Stimulated activated memory B cell treated with anti-CD40 and anti-IgM and Interleukin-4, amounts not matched to agents 10 μg/mL and 1 μg/mL and 100 μg/mL, for 72 hours (primary cell): ENCODE data around the gene WDR91.
"Not testable (repeated sequence)": the region's sequence is repeated elsewhere in the genome, so short reads cannot be mapped to it uniquely, and the experiment has no call there.

ENCODE experiments used
- ATAC-seq: fragments of 150-1000 bp; cut with Tn5 transposase; 2 replicates; pipeline ENCODE4 v1.10.0; 2021
- H3K27ac Mint-ChIP-seq: one replicate; pipeline ENCODE4 v1.8.0; 2022; ENCODE audit warnings: mild to moderate bottlenecking, mixed read lengths
- H3K27me3 Mint-ChIP-seq: one replicate; pipeline ENCODE4 v1.8.0; 2022; ENCODE audit warnings: mixed read lengths
- H3K36me3 Mint-ChIP-seq: one replicate; pipeline ENCODE4 v1.8.0; 2022; ENCODE audit warnings: mixed read lengths
- H3K4me1 Mint-ChIP-seq: one replicate; pipeline ENCODE4 v1.8.0; 2022; ENCODE audit warnings: mixed read lengths
- H3K4me3 Mint-ChIP-seq: one replicate; pipeline ENCODE4 v1.8.0; 2022; ENCODE audit warnings: mild to moderate bottlenecking, moderate library complexity, mixed read lengths
- H3K9me3 Mint-ChIP-seq: one replicate; pipeline ENCODE4 v1.8.0; 2022; ENCODE audit warnings: mixed read lengths

Gene WDR91

DNA sequence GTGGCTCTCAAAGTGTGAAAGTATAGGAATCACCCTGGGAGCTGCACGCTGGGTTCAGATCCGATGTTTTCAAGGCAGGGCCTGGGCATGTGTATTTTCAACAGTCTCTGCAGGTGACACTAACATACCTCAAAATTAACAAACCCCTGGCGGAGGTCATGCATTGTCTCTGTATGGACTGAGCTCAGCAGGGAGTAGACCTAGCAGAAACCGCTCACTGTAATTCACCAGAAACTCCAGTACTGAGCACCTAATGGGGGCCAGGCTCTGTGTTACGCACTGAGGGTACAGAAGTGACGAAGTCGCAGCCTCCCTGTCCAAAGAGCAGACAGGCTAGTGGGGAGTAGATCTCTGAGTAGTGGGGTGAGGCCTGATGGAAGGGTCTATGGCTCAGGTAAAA is 27.9 kb upstream of the WDR91 start:
- H3K27ac Mint-ChIP-seq = no peak overlapping the region
- no peaks in the 10 kb centered on the region for H3K36me3 Mint-ChIP-seq
- no peak overlapping the region for H3K4me3 Mint-ChIP-seq
- H3K4me1 Mint-ChIP-seq = peaks cover 22% of the 10 kb centered on the region
- ATAC-seq = no peak
- H3K27me3 Mint-ChIP-seq = peaks cover 32% of the 10 kb centered on the region
- H3K9me3 Mint-ChIP-seq = peaks cover 3% of the 10 kb centered on the region

GRCh38 chr7:135238112-135238744 is 26.9 kb upstream of the WDR91 start:
- Mint-ChIP-seq H3K9me3 (peaks cover 3% of the 10 kb centered on the region), H3K27me3 (peaks cover 39% of the 10 kb centered on the region), H3K36me3 (no peaks in the 10 kb centered on the region), H3K27ac (no peak overlapping the region), H3K4me3 (no peak overlapping the region), H3K4me1 (peaks cover 22% of the 10 kb centered on the region)
- ATAC-seq = no peak

GRCh38 chr7:135236727-135237126 is 25.4 kb upstream of the WDR91 start:
- Mint-ChIP-seq H3K27me3 (peaks cover 42% of the 10 kb centered on the region), H3K36me3 (no peaks in the 10 kb centered on the region), H3K27ac (no peak overlapping the region), H3K4me1 (peaks cover 22% of the 10 kb centered on the region), H3K4me3 (no peak overlapping the region), H3K9me3 (peaks cover under 1% of the 10 kb centered on the region)
- ATAC-seq = peak; percentile 65

- Mint-ChIP-seq H3K4me3 (no peak overlapping the region), H3K27me3 (peaks cover 36% of the 10 kb centered on the region), H3K27ac (no peak overlapping the region), H3K9me3 (no peaks in the 10 kb centered on the region), H3K36me3 (no peaks in the 10 kb centered on the region), H3K4me1 (peaks cover 22% of the 10 kb centered on the region)
- no peak for ATAC-seq
Measured at GRCh38 chr7:135235841-135236240, 24.5 kb upstream of the WDR91 start.

DNA sequence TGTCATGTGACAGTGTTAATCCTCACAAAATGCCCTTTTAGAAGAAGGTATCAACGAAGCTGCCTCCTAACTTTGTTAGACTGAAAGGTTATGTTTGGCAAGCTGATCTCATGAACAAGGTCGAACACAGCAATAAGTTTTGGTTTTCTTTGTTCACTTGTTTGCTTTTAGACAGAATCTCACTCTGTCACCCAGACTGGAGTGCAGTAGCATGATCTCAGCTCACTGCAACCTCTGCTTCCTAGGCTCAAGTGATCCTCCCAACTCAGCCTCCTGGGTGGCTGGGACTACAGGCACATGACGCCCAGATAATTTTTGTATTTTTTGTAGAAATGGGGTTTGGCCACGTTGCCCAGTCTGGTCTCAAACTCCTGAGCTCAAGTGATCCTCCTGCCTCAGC is 23.4 kb upstream of the WDR91 start:
- no peak overlapping the region for H3K27ac Mint-ChIP-seq
- H3K4me3 Mint-ChIP-seq = no peak overlapping the region
- no peaks in the 10 kb centered on the region for H3K36me3 Mint-ChIP-seq
- no peaks in the 10 kb centered on the region for H3K9me3 Mint-ChIP-seq
- H3K27me3 Mint-ChIP-seq = peaks cover 33% of the 10 kb centered on the region
- peaks cover 22% of the 10 kb centered on the region for H3K4me1 Mint-ChIP-seq
- no peak for ATAC-seq

- Mint-ChIP-seq H3K27me3 (peaks cover 33% of the 10 kb centered on the region), H3K4me1 (peaks cover 22% of the 10 kb centered on the region)
- not testable (repeated sequence) for H3K9me3 Mint-ChIP-seq, H3K4me3 Mint-ChIP-seq, H3K36me3 Mint-ChIP-seq, ATAC-seq, H3K27ac Mint-ChIP-seq
Measured at GRCh38 chr7:135234095-135234494, 22.8 kb upstream of the WDR91 start.

DNA sequence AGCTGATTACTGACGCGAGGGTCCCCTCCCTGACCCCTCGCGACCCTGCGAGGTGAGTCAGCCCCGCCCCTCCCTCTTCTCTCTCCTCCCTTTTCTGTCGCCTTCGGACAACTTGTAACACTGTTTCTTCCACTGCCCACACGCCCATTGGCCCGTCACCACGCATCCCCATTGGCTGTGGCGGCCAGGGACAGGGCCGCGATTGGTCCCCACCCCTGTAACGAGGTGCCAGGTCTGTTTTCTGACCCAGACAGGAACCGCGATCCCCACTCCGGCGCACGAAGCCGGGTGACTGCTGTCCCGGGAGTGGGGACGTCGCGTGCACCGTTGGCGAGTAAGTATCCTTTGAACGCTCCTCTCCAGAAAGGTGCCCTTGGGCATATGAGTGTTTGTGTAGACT is 22.2 kb upstream of the WDR91 start, which contains the start of gene STRA8:
Gene STRA8 (plus strand): TSS at position 269 of the 400 bp plus-strand sequence. CDS start 6,687 bp downstream, outside the sequence.
- Mint-ChIP-seq H3K27me3 (peaks cover 33% of the 10 kb centered on the region), H3K36me3 (no peaks in the 10 kb centered on the region), H3K27ac (no peak within 1 kb of the TSS), H3K4me1 (peaks cover 20% of the 10 kb centered on the region), H3K4me3 (no peak within 1 kb of the TSS), H3K9me3 (peaks cover 5% of the 10 kb centered on the region)
- ATAC-seq = no peak

DNA sequence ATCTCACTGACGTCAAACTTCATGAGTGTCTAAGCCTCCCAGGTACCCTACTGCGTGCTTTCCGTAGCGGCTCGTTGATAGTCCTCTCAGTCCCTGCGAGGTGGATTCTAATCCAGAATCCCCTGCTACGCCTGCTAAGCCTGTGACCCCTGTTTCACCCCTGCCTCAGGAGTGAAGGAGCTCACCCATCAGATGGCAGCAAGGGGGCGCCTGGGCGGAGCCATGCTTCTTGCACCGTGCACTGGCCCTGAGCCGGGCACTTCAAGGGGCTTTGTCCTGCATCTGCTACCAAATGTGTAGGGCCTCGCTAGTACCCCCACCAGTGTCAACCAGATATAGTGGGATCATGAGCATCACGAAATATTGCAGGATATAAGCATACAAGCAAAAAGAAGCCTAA is 21.4 kb upstream of the WDR91 start:
- Mint-ChIP-seq H3K27me3 (peaks cover 37% of the 10 kb centered on the region), H3K4me1 (peaks cover 16% of the 10 kb centered on the region), H3K9me3 (peaks cover 6% of the 10 kb centered on the region), H3K36me3 (no peaks in the 10 kb centered on the region), H3K4me3 (no peak overlapping the region), H3K27ac (no peak overlapping the region)
- no peak for ATAC-seq

GRCh38 chr7:135232087-135232486 is 20.8 kb upstream of the WDR91 start:
- ATAC-seq = no peak
- peaks cover 11% of the 10 kb centered on the region for H3K4me1 Mint-ChIP-seq
- H3K36me3 Mint-ChIP-seq = no peaks in the 10 kb centered on the region
- no peak overlapping the region for H3K27ac Mint-ChIP-seq
- H3K9me3 Mint-ChIP-seq = peaks cover 6% of the 10 kb centered on the region
- peaks cover 37% of the 10 kb centered on the region for H3K27me3 Mint-ChIP-seq
- no peak overlapping the region for H3K4me3 Mint-ChIP-seq

DNA sequence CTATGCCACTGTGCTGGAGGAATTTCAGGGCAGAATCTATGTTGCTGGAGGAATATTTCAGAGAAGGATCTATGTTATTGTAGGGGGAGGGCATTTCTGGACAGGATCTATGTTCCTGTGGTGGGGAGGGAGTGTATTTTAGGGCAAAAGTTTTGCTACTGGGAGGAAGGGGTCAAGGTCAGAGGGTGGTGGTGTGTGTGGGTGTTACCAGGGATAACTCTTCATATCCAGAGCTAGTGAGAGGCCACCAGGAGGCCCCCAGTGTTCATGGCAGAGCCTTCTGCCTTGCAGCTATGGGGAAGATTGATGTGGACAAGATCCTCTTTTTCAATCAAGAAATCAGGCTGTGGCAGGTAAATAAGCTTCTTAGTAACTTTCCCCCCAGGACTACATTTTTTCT is 20.4 kb upstream of the WDR91 start:
- no peaks in the 10 kb centered on the region for H3K36me3 Mint-ChIP-seq
- no peak overlapping the region for H3K4me3 Mint-ChIP-seq
- no peak overlapping the region for H3K27ac Mint-ChIP-seq
- peaks cover 6% of the 10 kb centered on the region for H3K9me3 Mint-ChIP-seq
- H3K27me3 Mint-ChIP-seq = peaks cover 37% of the 10 kb centered on the region
- peaks cover 7% of the 10 kb centered on the region for H3K4me1 Mint-ChIP-seq
- no peak for ATAC-seq

DNA sequence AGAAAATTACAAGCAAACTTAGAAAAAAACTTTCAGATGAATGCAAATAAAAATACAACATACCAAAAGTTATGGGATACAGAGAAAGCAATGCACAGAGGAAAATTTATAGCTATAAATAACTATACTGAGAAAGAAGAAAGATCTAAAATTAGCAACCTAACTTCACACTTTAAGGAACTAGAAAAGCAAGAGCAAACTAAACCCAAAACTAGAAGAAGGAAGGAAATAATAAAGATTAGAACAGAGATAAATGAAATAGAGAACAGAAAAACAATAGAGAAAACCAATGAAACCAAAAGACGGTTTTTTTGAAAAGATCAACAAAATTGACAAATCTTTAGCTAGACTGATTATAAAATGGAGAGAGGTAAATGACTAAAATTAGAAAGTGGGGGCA is 12.7 kb upstream of the WDR91 start:
- H3K27me3 Mint-ChIP-seq = peaks cover 10% of the 10 kb centered on the region
- H3K4me3 Mint-ChIP-seq = peak overlapping the region; percentile 9
- no peaks in the 10 kb centered on the region for H3K36me3 Mint-ChIP-seq
- H3K27ac Mint-ChIP-seq = peak overlapping the region; percentile 18
- H3K4me1 Mint-ChIP-seq = peaks cover 20% of the 10 kb centered on the region
- ATAC-seq = no peak
- H3K9me3 Mint-ChIP-seq = peaks cover 19% of the 10 kb centered on the region

GRCh38 chr7:135217645-135218509 is 6.6 kb upstream of the WDR91 start:
- Mint-ChIP-seq H3K4me1 (no peaks in the 10 kb centered on the region), H3K36me3 (no peaks in the 10 kb centered on the region), H3K27ac (no peak overlapping the region), H3K4me3 (no peak overlapping the region), H3K27me3 (no peaks in the 10 kb centered on the region), H3K9me3 (peaks cover 4% of the 10 kb centered on the region)
- ATAC-seq = no peak

DNA sequence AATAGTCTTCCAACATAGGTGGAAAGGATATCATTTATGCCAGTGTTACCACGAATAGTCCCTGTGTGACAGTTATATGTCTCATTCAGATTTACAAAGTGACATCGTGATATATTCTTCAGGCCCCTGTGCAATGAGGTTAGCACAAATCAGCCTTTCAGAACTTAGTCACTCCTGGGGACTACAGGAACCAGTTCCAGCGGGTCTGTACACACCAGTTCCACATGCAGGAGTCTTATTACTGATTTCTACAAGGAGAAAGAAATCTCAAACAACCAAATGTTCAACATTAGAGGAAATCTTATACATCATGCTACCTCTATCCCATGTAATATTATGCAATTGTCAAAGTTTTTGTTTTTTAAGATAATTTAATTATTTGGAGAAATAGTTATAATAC is 4.4 kb upstream of the WDR91 start:
- H3K27ac Mint-ChIP-seq = no peak overlapping the region
- no peaks in the 10 kb centered on the region for H3K4me1 Mint-ChIP-seq
- H3K36me3 Mint-ChIP-seq = no peaks in the 10 kb centered on the region
- no peak for ATAC-seq
- H3K9me3 Mint-ChIP-seq = peaks cover 2% of the 10 kb centered on the region
- H3K27me3 Mint-ChIP-seq = no peaks in the 10 kb centered on the region
- H3K4me3 Mint-ChIP-seq = no peak overlapping the region

- ATAC-seq = no peak
- Mint-ChIP-seq H3K4me1 (peaks cover 4% of the 10 kb centered on the region), H3K4me3 (no peak overlapping the region), H3K9me3 (no peaks in the 10 kb centered on the region), H3K36me3 (no peaks in the 10 kb centered on the region), H3K27me3 (no peaks in the 10 kb centered on the region), H3K27ac (no peak overlapping the region)
Measured at GRCh38 chr7:135215180-135215579, 3.9 kb upstream of the WDR91 start.

DNA sequence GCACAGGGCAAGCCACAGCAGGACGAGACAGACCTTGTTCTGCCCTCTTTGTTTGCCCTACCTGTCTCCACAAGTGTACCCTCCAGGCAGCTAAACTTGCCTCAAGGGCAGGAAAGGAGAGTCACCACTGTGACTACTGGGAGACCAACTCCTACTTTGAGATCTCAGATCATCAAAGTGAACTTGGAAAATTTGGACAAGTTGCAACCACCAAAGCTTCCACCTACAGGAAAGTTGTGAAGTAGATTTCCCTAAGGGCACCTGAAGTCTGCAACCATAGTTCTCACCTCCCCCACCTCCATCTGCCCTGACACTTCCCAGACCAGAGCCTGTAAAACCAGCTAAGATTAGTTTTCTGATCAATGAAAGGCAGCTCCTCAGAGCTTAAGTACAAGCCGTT is 2.5 kb upstream of the WDR91 start:
- Mint-ChIP-seq H3K4me1 (peaks cover 17% of the 10 kb centered on the region), H3K27ac (no peak overlapping the region), H3K27me3 (no peaks in the 10 kb centered on the region), H3K4me3 (no peak overlapping the region), H3K9me3 (no peaks in the 10 kb centered on the region), H3K36me3 (peaks cover 7% of the 10 kb centered on the region)
- no peak for ATAC-seq
